Loucy (cell line): ENCODE results near the gene RABL6.

Source experiments
- H2AFZ ChIP-seq: fragments of 200-600 bp; sonication (generic); 2 replicates; pipeline ENCODE4 v1.6.0; 2016; ENCODE audit warnings: antibody characterized with exemption, mild to moderate bottlenecking, low read length, moderate library complexity
- H3F3A ChIP-seq: fragments of 200-600 bp; 2 replicates; pipeline ENCODE4 v1.6.0; 2016; ENCODE audit warnings: antibody characterized with exemption, low read depth, mild to moderate bottlenecking
- H3K27me3 ChIP-seq: fragments of 200-600 bp; sonication (generic); 2 replicates; pipeline ENCODE4 v1.6.1; 2014; ENCODE audit warnings: low read length, mild to moderate bottlenecking; ENCODE audit not compliant: insufficient read depth, poor library complexity, severe bottlenecking
- H3K36me3 ChIP-seq: fragments of 200-600 bp; sonication (generic); 2 replicates; pipeline ENCODE4 v1.6.1; 2016; ENCODE audit warnings: low read length; ENCODE audit not compliant: insufficient read depth
- H3K4me1 ChIP-seq: fragments of 200-600 bp; sonication (generic); 2 replicates; pipeline ENCODE4 v1.5.1; 2014; ENCODE audit warnings: low read length, mild to moderate bottlenecking; ENCODE audit not compliant: insufficient read depth, poor library complexity, severe bottlenecking
- H3K4me2 ChIP-seq: fragments of 200-600 bp; sonication (generic); 2 replicates; pipeline ENCODE4 v1.6.0; 2014; ENCODE audit warnings: antibody characterized with exemption, low read length, low read depth, mild to moderate bottlenecking; ENCODE audit not compliant: poor library complexity, severe bottlenecking
- H3K4me3 ChIP-seq: fragments of 200-600 bp; sonication (generic); 2 replicates; pipeline ENCODE4 v1.5.1; 2014; ENCODE audit warnings: low read length, mild to moderate bottlenecking, mixed read lengths; ENCODE audit not compliant: poor library complexity, severe bottlenecking
- H3K79me2 ChIP-seq: fragments of 200-600 bp; sonication (generic); 2 replicates; pipeline ENCODE4 v1.6.1; 2014; ENCODE audit warnings: low read length; ENCODE audit not compliant: insufficient read depth
- H3K9ac ChIP-seq: fragments of 200-600 bp; sonication (generic); 2 replicates; pipeline ENCODE4 v1.6.0; 2014; ENCODE audit warnings: mild to moderate bottlenecking, low read depth, low read length, moderate library complexity; ENCODE audit not compliant: poor library complexity, severe bottlenecking
- H3K9me2 ChIP-seq: fragments of 200-600 bp; sonication (generic); replicated peaks from 2 replicates; pipeline ENCODE4 v1.6.1; 2016; ENCODE audit warnings: low read depth, low read length, mixed read lengths
- H3K9me3 ChIP-seq: fragments of 200-600 bp; sonication (generic); 2 replicates; pipeline ENCODE4 v1.6.1; 2014; ENCODE audit warnings: mild to moderate bottlenecking, antibody characterized with exemption, low read length, low read depth; ENCODE audit not compliant: insufficient read depth
- H4K20me1 ChIP-seq: fragments of 200-600 bp; sonication (generic); 2 replicates; pipeline ENCODE4 v1.6.0; 2014; ENCODE audit warnings: antibody characterized with exemption, low read length, mild to moderate bottlenecking; ENCODE audit not compliant: insufficient read depth, poor library complexity, severe bottlenecking
- CTCF ChIP-seq: fragments of 200-600 bp; sonication (generic); conservative IDR thresholded peaks from 2 replicates; pipeline ENCODE4 v1.5.1; 2014; ENCODE audit warnings: mild to moderate bottlenecking, antibody characterized with exemption, low read length
- EZH2phosphoT487 ChIP-seq: fragments of 200-600 bp; IDR thresholded peaks from 2 replicates; pipeline ENCODE4 v1.6.1; 2018; ENCODE audit warnings: antibody characterized with exemption, mild to moderate bottlenecking, moderate library complexity, borderline replicate concordance

Gene RABL6

GRCh38 chr9:136820971-136821825 is 13.4 kb downstream of the RABL6 start:
- TF ChIP-seq CTCF (no peak), EZH2phosphoT487 (no peak)
- no peak overlapping the region for H2AFZ ChIP-seq
- no peaks in the 10 kb centered on the region for H4K20me1 ChIP-seq
- H3K27me3 ChIP-seq: no peaks in the 10 kb centered on the region
- no peaks in the 10 kb centered on the region for H3K9me2 ChIP-seq
- H3K9me3 ChIP-seq: no peaks in the 10 kb centered on the region
- no peaks in the 10 kb centered on the region for H3F3A ChIP-seq
- H3K4me3 ChIP-seq: no peak overlapping the region
- H3K4me2 ChIP-seq: no peak overlapping the region
- H3K4me1 ChIP-seq: no peaks in the 10 kb centered on the region
- H3K9ac ChIP-seq: no peak overlapping the region
- H3K79me2 ChIP-seq: peaks cover 8% of the 10 kb centered on the region; the same call in 1 of the 2 replicates
- peaks cover 16% of the 10 kb centered on the region; the same call in 1 of the 2 replicates for H3K36me3 ChIP-seq

GRCh38 chr9:136821826-136822544 is 14.2 kb downstream of the RABL6 start:
- Histone ChIP-seq H3K79me2 (peaks cover 5% of the 10 kb centered on the region; the same call in 1 of the 2 replicates), H3K4me1 (no peaks in the 10 kb centered on the region), H3K9me2 (no peaks in the 10 kb centered on the region), H3K27me3 (no peaks in the 10 kb centered on the region), H3K9me3 (no peaks in the 10 kb centered on the region), H3K4me2 (no peak overlapping the region), H3K4me3 (no peak overlapping the region), H2AFZ (no peak overlapping the region), H3K9ac (no peak overlapping the region), H3K36me3 (peaks cover 18% of the 10 kb centered on the region; the same call in 1 of the 2 replicates), H3F3A (no peaks in the 10 kb centered on the region), H4K20me1 (no peaks in the 10 kb centered on the region)
- TF ChIP-seq EZH2phosphoT487 (no peak), CTCF (no peak)

GRCh38 chr9:136823136-136824046 is 15.6 kb downstream of the RABL6 start:
- TF ChIP-seq CTCF (no peak), EZH2phosphoT487 (no peak)
- Histone ChIP-seq H4K20me1 (no peaks in the 10 kb centered on the region), H3F3A (no peaks in the 10 kb centered on the region), H3K27me3 (no peaks in the 10 kb centered on the region), H3K9ac (no peak overlapping the region), H3K4me3 (no peak overlapping the region), H3K4me2 (no peak overlapping the region), H3K4me1 (no peaks in the 10 kb centered on the region), H3K79me2 (no peaks in the 10 kb centered on the region), H3K9me3 (no peaks in the 10 kb centered on the region), H2AFZ (no peak overlapping the region), H3K9me2 (no peaks in the 10 kb centered on the region), H3K36me3 (peaks cover 18% of the 10 kb centered on the region; the same call in 1 of the 2 replicates)
